Effector memory CD4-positive, alpha-beta T cell (primary cell): ENCODE data around the gene CHST13.

Experiments
- DNase-seq, 3 donors: peaks; one replicate each; pipeline ENCODE4 v3.0.0-alpha.2; 2020
- H3K27ac ChIP-seq: 2 replicates; pipeline ENCODE4 v1.7.0; 2013; ENCODE audit warnings: mild to moderate bottlenecking, low read length, moderate library complexity; ENCODE audit not compliant: insufficient read depth, poor library complexity, severe bottlenecking
- H3K27me3 ChIP-seq: replicated peaks from 2 replicates; pipeline ENCODE4 v1.7.0; 2013; ENCODE audit warnings: mild to moderate bottlenecking, low read length; ENCODE audit not compliant: insufficient read depth, control insufficient read depth, poor library complexity, severe bottlenecking
- H3K36me3 ChIP-seq: 2 replicates; pipeline ENCODE4 v1.7.0; 2013; ENCODE audit warnings: mild to moderate bottlenecking, low read length, moderate library complexity; ENCODE audit not compliant: control insufficient read depth, insufficient read depth
- H3K4me1 ChIP-seq: 2 replicates; pipeline ENCODE4 v1.7.0; 2013; ENCODE audit warnings: low read length, mild to moderate bottlenecking; ENCODE audit not compliant: control insufficient read depth, insufficient read depth, poor library complexity, severe bottlenecking
- H3K4me3 ChIP-seq: 2 replicates; pipeline ENCODE4 v1.7.0; 2013; ENCODE audit warnings: low read length, low read depth, mild to moderate bottlenecking; ENCODE audit not compliant: insufficient read depth, poor library complexity, severe bottlenecking
- H3K9me3 ChIP-seq: 2 replicates; pipeline ENCODE4 v1.7.0; 2013; ENCODE audit warnings: mild to moderate bottlenecking, low read length, moderate library complexity; ENCODE audit not compliant: control insufficient read depth

Gene CHST13

GRCh38 chr3:126567696-126568438 is 43.9 kb downstream of the CHST13 start:
- H3K9me3 ChIP-seq = no peaks in the 10 kb centered on the region
- DNase-seq = no peak
- H3K36me3 ChIP-seq = no peaks in the 10 kb centered on the region
- no peaks in the 10 kb centered on the region for H3K4me1 ChIP-seq
- H3K27me3 ChIP-seq = peaks cover 3% of the 10 kb centered on the region
- no peak overlapping the region for H3K27ac ChIP-seq
- H3K4me3 ChIP-seq = no peak overlapping the region

- H3K36me3 ChIP-seq = no peaks in the 10 kb centered on the region
- H3K27me3 ChIP-seq = peaks cover 3% of the 10 kb centered on the region
- H3K27ac ChIP-seq = no peak overlapping the region
- H3K4me3 ChIP-seq = no peak overlapping the region
- DNase-seq = no peak
- H3K9me3 ChIP-seq = no peaks in the 10 kb centered on the region
- no peaks in the 10 kb centered on the region for H3K4me1 ChIP-seq
Observed at GRCh38 chr3:126568776-126569342, 44.9 kb downstream of the CHST13 start.

- Histone ChIP-seq H3K4me3 (no peak overlapping the region), H3K9me3 (no peaks in the 10 kb centered on the region), H3K36me3 (no peaks in the 10 kb centered on the region), H3K4me1 (no peaks in the 10 kb centered on the region), H3K27me3 (peaks cover 3% of the 10 kb centered on the region), H3K27ac (no peak overlapping the region)
- no peak for DNase-seq
Observed at GRCh38 chr3:126569390-126569975, 45.5 kb downstream of the CHST13 start.

- Histone ChIP-seq H3K4me3 (no peak overlapping the region), H3K36me3 (no peaks in the 10 kb centered on the region), H3K27ac (no peak overlapping the region), H3K27me3 (peaks cover 3% of the 10 kb centered on the region), H3K4me1 (no peaks in the 10 kb centered on the region), H3K9me3 (no peaks in the 10 kb centered on the region)
- DNase-seq = no peak
Observed at GRCh38 chr3:126570103-126570541, 46.2 kb downstream of the CHST13 start.

GRCh38 chr3:126571078-126571477 is 47.1 kb downstream of the CHST13 start:
- DNase-seq = no peak
- H3K27me3 ChIP-seq = peaks cover 3% of the 10 kb centered on the region
- H3K9me3 ChIP-seq = no peaks in the 10 kb centered on the region
- no peak overlapping the region for H3K4me3 ChIP-seq
- H3K4me1 ChIP-seq = no peaks in the 10 kb centered on the region
- no peak overlapping the region for H3K27ac ChIP-seq
- no peaks in the 10 kb centered on the region for H3K36me3 ChIP-seq

- H3K27ac ChIP-seq = no peak overlapping the region
- no peak for DNase-seq
- H3K27me3 ChIP-seq = peaks cover 3% of the 10 kb centered on the region
- no peaks in the 10 kb centered on the region for H3K9me3 ChIP-seq
- H3K4me3 ChIP-seq = no peak overlapping the region
- no peaks in the 10 kb centered on the region for H3K36me3 ChIP-seq
- no peaks in the 10 kb centered on the region for H3K4me1 ChIP-seq
Observed at GRCh38 chr3:126573492-126574117, 49.6 kb downstream of the CHST13 start.

- no peak for DNase-seq
- no peaks in the 10 kb centered on the region for H3K9me3 ChIP-seq
- H3K36me3 ChIP-seq = no peaks in the 10 kb centered on the region
- H3K27me3 ChIP-seq = no peaks in the 10 kb centered on the region
- H3K4me1 ChIP-seq = no peaks in the 10 kb centered on the region
- H3K27ac ChIP-seq = no peak overlapping the region
- H3K4me3 ChIP-seq = no peak overlapping the region
Observed at GRCh38 chr3:126577261-126577660, 53.3 kb downstream of the CHST13 start.

GRCh38 chr3:126578702-126579101 is 54.7 kb downstream of the CHST13 start:
- Histone ChIP-seq H3K27me3 (no peaks in the 10 kb centered on the region), H3K36me3 (no peaks in the 10 kb centered on the region), H3K4me1 (no peaks in the 10 kb centered on the region), H3K4me3 (no peak overlapping the region), H3K27ac (no peak overlapping the region), H3K9me3 (no peaks in the 10 kb centered on the region)
- DNase-seq = no peak

GRCh38 chr3:126580746-126581145 is 56.8 kb downstream of the CHST13 start:
- no peaks in the 10 kb centered on the region for H3K9me3 ChIP-seq
- H3K27me3 ChIP-seq = no peaks in the 10 kb centered on the region
- no peak overlapping the region for H3K27ac ChIP-seq
- H3K36me3 ChIP-seq = no peaks in the 10 kb centered on the region
- DNase-seq = no peak
- no peak overlapping the region for H3K4me3 ChIP-seq
- H3K4me1 ChIP-seq = no peaks in the 10 kb centered on the region

GRCh38 chr3:126581569-126581968 is 57.6 kb downstream of the CHST13 start:
- Histone ChIP-seq H3K27me3 (no peaks in the 10 kb centered on the region), H3K4me1 (no peaks in the 10 kb centered on the region), H3K9me3 (no peaks in the 10 kb centered on the region), H3K36me3 (no peaks in the 10 kb centered on the region), H3K4me3 (no peak overlapping the region), H3K27ac (no peak overlapping the region)
- no peak for DNase-seq
